ENCODE measurements around the gene RANBP3L.
"Not testable (repeated sequence)": the region's sequence is repeated elsewhere in the genome, so short reads cannot be mapped to it uniquely, and the experiment has no call there.

Gene RANBP3L, protein sequence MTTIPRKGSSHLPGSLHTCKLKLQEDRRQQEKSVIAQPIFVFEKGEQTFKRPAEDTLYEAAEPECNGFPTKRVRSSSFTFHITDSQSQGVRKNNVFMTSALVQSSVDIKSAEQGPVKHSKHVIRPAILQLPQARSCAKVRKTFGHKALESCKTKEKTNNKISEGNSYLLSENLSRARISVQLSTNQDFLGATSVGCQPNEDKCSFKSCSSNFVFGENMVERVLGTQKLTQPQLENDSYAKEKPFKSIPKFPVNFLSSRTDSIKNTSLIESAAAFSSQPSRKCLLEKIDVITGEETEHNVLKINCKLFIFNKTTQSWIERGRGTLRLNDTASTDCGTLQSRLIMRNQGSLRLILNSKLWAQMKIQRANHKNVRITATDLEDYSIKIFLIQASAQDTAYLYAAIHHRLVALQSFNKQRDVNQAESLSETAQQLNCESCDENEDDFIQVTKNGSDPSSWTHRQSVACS

DNA sequence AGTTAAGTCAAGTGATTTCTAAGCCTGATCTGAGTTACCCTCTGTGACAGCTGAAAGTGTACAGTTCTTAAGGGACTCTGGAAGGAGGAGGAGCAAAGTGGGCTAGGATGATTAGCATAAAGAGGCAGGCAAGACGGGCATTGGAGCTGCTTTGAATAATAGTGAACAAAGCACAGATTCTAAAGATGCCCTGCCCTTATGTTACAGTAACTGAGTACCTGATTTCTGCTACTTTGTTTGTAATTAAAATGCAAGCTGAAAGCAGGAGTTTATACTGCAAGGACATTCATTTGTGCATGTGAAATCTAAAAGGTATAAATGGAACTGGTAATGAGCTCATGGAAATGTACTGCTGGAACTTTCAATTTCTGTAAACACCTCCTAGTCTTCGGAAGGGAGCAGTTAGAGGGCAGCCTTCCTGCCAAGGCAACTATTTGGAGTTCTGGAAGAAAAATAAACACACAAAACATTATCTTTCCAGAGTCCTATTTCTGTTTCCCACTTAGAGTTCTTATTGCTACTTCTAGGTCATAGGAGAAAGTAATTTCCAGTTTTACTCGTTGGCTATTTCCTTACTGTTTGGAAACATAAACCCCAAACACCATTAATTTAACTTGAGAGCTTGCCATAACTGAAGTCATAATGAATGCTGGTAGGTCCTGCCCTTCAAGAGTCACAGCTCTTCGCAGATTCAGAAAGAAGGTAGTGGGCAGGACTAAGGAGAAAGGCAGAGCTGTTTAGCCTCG, at the start of gene RANBP3L:
TSS of gene RANBP3L (minus strand) at position 45 of the 746 bp plus-strand sequence. CDS start 486 bp downstream, outside the sequence.
- no peak for DNase-seq

DNA sequence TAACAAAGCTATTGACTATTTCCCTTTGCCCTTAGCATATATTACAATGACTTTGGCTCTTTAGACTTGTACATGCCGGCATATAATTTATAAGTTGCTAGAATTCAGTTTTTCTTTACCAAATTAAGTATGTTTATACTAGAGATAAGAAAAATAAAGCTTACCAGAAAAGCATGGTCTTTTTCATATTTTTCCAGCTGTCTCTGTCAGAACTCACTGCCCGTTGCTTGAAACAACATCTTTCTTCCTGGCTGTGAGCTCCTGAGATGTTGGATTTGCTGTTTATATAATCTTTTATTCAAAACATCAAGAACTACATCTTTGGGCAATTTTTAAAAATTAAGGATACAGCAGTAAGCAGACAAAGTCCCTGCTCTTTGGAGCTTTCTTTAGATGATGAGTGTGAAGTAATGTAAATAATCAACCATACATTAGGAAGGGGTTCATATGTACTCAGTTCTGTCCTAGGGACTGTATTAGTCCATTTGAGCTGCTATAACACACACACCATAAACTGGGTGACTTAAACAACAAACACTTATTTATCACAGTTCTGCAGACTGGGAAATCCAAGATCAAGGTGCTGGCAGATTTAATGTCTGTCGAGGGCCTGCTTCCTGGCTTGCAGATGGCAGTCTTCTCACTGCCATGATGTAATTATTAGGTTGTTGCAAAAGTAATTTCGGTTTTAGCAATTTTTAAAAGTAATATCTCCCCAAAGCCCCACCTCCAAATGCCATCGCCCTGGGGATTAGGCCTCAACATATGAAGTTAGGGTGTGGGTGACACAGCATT, 45.4 kb upstream of the RANBP3L start:
- DNase-seq, result no peak

DNA sequence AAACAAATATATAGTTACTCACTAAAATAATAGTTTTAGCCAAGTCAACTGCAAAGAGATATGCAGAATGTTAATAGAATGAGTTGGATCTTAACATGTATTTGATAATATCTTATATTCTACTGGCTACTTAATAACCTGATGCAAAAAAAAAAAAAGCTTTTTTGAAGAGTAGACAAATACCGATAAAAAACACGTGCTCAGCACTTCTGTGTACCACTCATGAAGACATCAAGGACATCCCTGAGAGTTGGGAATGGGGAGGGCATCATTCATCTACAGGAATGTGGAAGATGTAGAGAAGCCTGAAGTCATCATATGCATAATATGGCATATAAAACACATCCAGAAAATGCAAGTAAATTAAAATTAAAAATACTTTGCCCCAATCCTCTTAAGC, 43.2 kb upstream of the RANBP3L start:
- no peak for DNase-seq

DNA sequence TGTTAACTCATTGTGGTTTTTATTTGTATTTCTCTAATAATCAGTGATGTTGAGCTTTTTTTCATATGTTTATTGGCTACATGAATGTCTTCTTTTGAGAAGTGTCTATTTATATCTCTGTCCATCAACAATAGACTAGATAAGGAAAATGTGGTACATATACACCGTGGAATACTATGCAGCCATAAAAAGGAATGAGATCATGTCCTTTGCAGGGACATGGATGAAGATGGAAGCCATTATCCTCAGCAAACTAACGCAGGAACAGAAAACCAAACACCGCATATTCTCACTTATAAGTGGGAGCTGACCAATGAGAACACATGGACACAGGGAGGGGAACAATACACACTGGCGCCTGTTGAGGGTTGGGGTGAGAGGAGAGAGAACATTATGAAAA, 40.0 kb upstream of the RANBP3L start:
- DNase-seq, result not testable (repeated sequence)

DNA sequence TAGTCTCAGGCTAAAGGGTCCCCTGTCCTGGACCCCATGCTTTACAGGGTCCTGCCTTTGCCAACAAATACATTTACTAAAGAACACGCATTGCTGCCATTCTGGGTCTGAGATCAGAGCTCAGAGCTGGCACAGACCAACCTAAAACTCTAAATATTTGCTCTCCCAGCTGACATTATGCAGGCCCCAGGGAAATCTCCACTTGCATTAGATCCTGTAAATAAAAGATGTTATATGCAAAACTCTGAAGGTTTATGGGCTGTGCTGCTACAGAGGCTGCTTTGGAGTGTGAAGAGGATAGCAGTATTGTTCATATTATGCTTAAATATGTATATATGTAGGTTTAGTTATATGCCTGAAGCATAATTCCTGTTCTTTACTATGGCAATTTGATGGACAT, 35.9 kb upstream of the RANBP3L start:
- no peak for DNase-seq

DNA sequence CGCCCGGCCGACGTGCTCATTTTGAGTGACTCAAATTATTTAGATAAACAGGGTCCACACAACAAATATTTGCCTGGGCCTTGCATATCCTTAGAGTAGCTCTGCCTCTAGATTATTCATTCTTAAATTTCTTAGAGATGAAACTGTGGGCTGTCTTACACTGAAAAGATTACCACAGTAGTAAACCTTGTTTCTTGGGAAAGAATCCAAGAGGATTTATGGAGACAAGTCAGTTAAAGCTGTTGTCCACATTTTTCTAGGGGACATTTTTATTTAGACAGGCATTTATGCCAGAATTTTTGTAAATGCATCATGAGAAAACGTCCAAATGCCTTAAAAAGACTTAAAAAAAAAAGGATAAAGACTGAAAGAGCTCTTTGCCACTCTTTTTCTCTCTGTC, 32.6 kb upstream of the RANBP3L start:
- no peak for DNase-seq

DNA sequence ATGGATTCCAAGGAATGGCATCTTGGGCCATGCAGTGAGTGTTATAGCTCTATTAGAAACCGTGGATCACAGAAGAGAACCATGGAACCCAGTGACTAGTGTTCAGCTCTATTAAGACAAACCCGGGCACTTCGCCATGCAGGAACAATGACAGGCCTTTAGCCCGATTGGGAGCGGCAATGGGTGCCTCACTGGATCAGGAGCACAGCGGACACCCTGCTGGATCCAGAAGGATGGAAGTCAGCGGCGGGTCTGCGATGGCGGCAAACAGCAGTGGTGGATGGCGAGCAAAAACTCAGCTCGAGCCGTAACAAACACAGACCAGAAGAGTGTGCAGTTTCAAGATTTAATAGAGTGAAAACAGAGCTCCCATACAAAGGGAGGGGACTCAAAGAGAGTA, 31.0 kb upstream of the RANBP3L start:
- not testable (repeated sequence) for DNase-seq

DNA sequence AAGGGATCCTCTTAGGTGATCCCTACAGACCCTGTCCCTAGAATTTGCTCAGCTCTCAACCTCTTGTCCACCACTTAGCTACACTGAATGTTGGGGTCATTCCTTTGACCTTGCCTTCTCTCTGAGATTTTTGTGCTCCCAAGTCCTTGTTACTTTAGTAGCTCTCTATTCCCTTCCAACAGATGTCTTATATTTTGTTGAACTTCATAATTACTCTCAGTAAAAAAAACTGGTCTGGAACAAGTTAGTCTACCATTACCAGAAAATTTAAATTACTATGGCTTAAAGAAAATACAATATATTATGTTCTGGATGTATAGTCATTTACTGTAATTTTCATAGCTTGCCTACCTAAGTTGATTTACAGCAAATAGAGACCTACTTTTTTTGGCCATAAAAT, 23.5 kb upstream of the RANBP3L start:
- no peak for DNase-seq

DNA sequence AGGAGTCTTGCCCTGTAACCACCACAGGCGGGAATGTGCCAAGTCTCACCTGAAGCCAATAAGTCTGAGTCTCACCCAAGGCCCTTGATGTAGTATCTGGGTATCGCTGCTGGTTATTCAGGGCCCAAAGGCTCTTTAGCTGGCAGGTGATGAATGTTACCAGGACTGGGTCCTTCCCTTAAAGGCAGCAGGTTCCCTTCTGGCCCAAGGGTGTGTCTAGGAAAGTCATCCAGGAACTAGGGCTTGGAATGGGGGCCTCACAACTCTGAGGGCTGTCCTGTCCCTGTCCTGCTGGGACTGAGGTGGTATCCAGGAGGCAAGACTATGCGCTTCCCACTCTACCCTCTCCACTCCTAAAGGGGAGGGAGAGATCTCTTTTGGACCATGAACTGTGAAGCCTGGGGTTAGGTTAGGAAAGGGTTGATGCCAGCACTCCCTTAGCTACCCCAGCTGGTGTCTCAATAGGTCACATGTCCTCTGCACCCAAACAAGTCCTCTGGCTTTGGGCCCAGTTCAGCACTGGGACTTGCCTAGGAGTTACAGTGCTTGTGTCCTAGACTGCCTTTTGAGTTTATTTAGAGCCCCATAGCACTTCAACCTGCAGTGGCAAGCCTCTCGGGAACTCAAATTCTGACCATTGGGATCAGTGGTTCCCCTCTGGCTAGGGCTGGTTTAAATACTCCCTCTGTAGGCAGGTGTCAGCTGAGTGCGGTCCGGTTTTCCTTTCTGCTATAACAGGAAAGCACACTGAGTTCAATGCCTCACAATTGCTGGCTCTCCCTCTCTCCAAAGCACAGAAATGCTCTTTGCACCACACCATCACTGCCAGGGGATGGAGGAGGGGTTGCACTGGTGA, 22.5 kb upstream of the RANBP3L start:
- DNase-seq, result no peak

DNA sequence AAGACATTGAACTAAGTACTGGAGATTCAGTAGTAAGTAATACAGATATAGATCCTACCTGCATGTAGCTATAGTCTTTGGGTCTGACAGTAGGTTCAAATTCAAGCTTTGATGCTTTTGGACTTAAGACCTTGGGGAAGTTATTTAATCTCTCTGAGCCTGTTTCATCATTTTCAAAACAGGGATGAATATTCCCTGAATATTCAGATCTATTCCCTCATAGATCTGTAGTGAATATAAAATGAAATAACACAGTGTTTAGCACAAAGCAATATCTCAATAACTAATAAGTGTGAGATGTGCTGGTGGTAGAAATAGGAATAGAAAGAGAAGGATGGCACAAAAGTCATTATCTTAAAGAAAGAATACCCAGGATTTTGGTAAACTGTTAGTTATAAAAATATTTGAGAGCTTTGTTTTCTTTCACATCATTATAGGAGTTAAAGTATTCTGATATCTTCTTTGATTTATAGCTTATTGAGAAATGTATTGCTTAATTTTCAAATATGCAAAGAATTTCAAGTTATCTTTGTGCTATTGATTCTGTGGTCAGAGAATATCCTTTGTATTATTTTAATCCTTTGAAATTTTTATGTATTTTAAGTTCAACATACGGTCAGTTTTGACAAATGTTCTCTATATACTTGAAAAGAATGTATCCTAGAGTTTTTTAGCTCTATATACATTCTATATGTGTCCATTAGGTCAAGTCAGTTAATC, 11.4 kb upstream of the RANBP3L start:
- no peak for DNase-seq

DNA sequence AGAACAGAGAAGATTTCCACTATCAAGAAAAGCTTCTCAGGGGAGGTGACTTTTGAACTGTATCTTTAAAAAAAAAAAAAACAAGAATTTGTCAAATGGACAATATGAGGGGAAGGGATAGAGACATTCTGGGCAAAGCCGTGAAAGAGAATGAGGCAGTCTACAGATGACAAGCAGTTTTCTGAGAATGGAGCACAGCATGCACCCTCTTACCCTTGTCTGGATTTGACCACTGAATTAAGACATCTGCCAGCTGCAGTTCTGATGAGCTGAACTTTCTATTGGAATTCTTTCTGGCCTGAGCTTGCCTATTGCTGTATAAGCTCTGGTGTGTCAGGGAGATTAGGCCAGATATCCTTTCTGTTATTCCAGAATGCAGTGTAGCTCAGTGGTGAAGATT, 10.3 kb upstream of the RANBP3L start:
- DNase-seq, result no peak

DNA sequence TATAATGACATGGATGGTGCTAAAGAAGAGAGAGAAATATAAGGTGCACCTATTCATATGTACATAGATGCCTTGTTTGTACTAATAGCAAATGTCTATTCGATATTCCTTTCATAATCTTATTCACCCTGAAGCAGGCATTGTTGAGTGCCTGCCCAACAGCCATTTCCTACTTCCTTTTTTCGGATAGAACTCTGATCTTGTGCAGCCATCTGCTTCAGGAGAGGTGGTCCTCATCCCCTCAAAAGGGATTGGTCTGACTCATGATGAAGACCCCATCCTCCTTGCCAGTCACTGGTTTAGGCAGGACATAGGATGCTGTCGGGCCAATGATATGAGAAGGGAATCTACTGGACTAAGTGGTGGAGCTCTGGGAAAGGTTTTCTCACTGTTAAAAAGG, 8.4 kb upstream of the RANBP3L start:
- no peak for DNase-seq

DNA sequence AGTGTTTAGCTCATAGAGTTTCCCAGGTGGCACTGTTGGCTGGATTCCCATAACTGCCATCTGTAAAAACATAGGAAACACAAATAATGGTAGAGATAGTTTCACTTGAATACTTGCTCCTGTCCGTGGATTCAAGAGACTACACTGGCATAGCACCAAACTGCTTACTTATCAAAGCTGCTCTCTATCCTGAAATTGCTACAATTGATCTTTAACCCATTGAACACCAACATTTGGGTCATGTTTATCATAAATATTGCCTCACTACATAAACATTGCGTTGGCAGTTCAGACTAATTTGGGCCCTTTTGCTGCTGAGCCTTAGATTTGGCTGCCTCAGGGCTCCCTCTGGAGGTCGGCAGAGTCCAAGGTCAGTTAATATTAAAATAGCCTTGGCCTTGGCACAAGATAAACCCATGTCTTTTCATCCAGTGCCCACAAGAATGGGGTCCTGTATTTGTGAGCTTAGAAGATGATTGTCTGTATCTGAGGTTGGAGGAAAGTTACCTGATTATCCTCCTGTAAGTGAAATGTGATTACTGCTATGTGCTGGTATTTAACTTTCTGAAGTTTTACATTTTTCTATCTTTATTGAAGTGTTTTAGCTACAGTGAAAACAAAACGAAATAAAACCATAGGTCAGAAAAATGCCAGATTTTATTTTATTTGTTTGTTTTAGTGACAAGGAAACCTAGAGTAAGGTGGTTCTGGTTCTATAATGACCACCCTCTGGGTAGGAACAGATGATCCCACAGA, 4.0 kb upstream of the RANBP3L start:
- DNase-seq, result no peak

DNA sequence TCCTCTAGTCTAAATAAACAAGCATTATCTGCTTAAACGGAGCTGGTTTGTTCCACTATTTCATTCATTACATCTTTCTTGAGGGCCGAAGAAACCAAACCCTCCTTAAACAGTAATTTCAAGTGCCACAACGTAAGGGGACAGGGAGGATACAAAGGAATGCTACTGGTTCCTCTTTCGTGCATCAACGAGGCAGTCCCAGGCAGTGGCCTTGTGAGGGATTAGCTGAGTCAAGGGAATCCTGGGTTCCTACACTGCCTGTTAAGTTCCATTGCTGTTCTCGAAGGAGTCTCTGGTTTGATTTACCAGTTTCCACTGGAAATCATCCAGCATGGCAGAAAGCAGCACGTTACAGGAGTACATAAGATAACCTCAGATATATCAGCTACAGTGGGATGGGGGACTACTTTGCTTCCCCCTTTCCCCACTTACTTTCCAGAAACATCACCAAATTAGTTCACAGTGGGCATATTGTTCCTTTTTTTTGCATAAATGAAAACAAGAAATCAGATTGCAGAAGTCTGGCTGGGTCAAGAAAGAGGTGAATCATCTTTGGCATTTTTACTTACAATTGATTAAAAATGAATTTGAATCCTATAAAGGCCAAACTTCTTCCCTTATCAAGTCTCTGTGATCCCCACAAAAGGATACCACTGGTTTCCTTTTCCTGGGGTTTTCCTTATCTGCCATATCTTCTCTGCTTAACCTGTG, 2.5 kb upstream of the RANBP3L start:
- DNase-seq, result no peak

DNA sequence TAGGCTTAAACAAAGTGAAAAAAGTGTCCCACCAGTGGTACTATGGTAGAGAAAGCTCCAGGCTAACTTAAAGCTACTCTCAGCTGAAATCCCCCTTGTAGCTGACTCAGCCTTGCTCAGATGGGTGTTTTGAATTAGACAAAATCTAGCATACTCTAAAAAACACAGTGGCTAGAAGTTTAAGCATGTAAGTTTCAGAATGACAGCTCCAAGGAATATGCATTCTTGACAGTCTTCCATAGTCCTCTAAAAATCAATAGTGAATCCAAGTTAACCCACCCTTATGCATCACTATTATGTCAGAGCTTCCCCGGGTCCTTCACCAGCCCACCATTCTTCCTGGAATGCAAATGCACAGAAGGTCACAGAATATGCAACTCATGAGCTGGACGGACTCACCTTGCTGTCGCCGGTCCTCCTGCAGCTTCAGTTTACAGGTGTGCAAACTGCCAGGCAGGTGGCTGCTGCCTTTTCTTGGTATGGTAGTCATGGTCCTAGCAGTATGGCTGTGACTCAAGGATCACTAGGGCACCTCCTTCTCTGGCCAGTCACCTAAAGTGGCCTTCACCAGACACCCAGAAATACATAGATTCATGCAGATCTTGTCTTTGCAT, 668 bp downstream of the RANBP3L start:
- DNase-seq, result no peak

DNA sequence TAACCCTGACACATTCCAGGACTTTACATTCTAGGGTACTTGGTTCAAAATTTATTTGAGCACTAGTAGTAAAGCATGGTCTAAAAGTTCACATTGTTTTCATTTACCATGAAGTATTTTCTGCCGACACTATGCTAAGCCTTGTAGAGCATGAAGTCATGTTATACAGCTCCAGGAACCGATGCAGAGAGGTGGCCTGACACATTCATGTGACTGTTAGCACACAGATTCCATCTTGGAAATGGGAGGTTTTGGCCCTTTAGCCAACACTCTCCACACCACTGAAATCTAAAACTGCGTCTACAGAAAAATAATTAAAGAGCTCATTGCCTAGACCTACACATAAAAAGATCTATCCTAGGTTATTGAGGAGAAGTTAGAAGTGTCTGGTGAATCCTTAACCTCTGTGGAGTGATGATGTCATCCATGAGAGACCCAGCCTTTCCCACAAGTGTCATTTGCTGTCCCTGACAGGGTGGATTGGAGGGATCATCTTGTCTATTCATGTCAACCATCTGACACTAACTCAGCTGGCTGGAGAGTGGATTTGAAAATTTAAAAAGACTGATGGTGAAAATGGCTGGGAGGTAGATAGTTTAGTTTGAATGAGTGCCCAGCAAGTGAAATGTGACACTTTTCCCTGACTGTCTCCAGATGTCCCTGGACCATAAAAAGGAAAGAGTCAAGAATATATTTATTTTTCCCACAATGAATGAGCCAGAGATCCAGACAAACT, 1.3 kb downstream of the RANBP3L start:
- DNase-seq, result no peak

DNA sequence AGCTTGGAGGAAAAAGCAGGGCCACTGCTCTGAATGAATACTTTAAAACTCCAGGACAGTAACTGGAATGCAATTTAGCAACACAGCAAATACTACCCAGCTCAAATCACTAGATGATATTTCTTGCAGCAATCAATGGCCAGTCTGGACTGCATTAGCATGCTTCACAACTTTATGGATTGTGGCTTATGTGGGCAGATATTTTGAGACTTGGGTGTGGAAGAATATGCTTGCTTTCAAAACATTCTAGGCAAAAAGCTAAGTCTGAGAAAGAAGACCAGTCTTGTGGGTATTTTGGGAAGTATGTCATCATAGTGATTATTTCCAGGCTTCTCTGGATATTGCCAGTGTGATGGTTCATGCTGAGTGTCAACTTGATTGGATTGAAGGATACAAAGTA, 3.1 kb downstream of the RANBP3L start:
- no peak for DNase-seq

DNA sequence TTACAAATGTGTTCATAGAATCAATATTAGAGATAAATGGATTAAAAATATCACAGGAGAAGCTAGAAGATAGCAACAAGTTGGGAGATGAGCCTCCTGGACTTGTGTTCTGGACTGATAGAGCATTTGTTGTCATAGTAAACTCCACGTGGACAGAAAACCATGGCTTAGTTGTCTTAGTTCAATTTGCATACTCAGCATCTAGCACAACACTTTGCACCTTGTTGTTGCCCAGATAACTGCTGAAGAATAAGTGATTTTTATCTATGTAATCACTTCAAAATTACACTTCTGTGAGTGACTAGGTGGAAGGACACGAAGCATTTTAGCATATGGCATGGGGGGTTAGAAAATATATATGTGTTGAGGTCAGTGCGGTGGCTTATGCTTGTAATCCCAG, 4.0 kb downstream of the RANBP3L start:
- no peak for DNase-seq
